ENCODE measurements around the gene LMBRD1.

DNA sequence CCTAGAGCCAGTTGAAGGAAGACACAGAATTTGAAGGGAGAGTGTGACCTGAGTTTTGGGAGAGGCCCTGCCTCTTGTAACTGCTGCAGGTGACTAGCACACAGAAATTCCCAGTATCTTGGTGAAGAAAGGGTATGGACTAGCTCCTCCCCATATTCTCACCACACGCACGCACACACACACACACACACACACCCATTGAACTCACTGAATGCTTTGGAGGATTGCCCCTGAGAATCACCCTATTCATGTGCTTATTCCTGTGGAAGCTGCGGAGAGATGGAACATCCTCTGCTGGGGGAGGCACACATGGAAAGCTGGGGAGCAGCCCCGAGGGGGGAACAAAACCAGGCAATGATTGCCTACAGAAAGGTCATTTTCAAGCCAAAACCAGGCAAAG is 6.2 kb upstream of the LMBRD1 start:
- TF ChIP-seq EZH2 (IDR thresholded peaks at IDR 0.05), result no peak
- no peak for TF ChIP-seq POLR2AphosphoS5 (IDR thresholded peaks at IDR 0.05; ENCODE audit: borderline replicate concordance, low read depth, low read length)
- no peak for TF ChIP-seq FOXP2 (optimal IDR thresholded peaks at IDR 0.05; ENCODE audit: control extremely low read depth, extremely low read length, insufficient read depth)
